HL-60 (cell line): ENCODE measurements around the gene ELAVL3.

Experiments used
- DNase-seq, 2 experiments: peaks; one replicate each; pipeline ENCODE4 v3.0.0-alpha.2; 2010 to 2020; ENCODE audit warnings: low read depth in 1 of 2, low spot score in 1 of 2
- H3K27ac ChIP-seq: fragments of 250-450 bp; sonication (Bioruptor Pico); replicated peaks from 2 replicates; pipeline ENCODE4 v1.5.1; 2020; ENCODE audit warnings: mild to moderate bottlenecking, moderate library complexity
- H3K27me3 ChIP-seq: fragments of 250-450 bp; sonication (Bioruptor Pico); 2 replicates; pipeline ENCODE4 v1.5.1; 2021; ENCODE audit warnings: mild to moderate bottlenecking, moderate library complexity; ENCODE audit not compliant: insufficient read depth, poor library complexity, severe bottlenecking
- H3K4me3 ChIP-seq: replicated peaks from 2 replicates; pipeline ENCODE4 v1.5.1; 2011; ENCODE audit warnings: mild to moderate bottlenecking, control low read depth, low read length; ENCODE audit not compliant: insufficient read depth
- CTCF ChIP-seq: IDR thresholded peaks from one replicate; pipeline ENCODE4 v1.5.1; 2011; ENCODE audit warnings: low read length, control low read depth, inconsistent platforms; ENCODE audit not compliant: insufficient read depth
- GABPA ChIP-seq: IDR thresholded peaks from 2 replicates; pipeline ENCODE4 v1.6.1; 2012; ENCODE audit warnings: low read depth
- POLR2AphosphoS5 ChIP-seq: IDR thresholded peaks from 2 replicates; pipeline ENCODE4 v1.6.1; 2012; ENCODE audit warnings: low read depth
- SPI1 ChIP-seq: IDR thresholded peaks from 2 replicates; pipeline ENCODE4 v1.6.1; 2012; ENCODE audit warnings: low read depth, mild to moderate bottlenecking, borderline replicate concordance
- microRNA-seq: library from miRNA; unstranded; fragments of <30 nt; microRNA quantifications from one replicate; pipeline ENCODE4, GENCODE V29; 2018
- TF ChIP-seq, protein P1 (sequence below): IDR thresholded peaks from 2 replicates; pipeline ENCODE4 v1.6.1; 2012; ENCODE audit warnings: low read depth; ENCODE audit not compliant: insufficient replicate concordance

ELAVL3 gene

DNA sequence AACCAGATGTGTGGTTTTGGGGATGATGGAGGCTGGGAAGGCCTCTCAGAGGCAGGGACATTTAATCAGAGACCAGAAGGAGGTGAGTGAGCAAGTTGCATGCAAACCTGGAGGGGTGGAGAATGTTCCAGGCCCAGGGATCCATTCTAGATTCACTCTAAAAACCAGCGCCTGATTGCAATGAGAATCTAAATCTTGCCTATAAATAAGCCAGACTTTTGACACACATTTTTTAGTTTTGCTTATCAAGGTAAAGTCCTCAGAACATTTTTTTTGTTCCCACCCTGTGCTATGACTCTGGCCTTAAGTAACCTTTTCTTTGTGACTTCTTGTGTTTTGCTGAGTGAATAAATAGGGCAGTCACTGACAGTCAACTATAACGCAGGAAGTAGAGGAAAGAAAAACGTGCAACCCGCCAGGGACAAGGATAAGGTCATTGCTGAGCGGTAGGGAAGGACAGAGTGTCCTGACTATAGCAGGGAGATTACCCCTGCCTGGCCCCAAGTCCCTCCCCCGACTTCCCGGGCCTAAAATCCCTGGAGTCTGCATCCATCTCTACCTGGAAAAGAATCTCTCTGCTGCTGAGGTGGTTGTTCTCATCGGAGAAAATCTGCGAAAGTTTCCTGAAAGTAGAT, 76.1 kb downstream of the ELAVL3 start:
- no peak overlapping the region for H3K27ac ChIP-seq
- H3K4me3 ChIP-seq: no peak overlapping the region
- H3K27me3 ChIP-seq: no peaks in the 10 kb centered on the region
- TF ChIP-seq GABPA: no peak
- no peak for TF ChIP-seq POLR2AphosphoS5
- TF ChIP-seq, protein P1, sequence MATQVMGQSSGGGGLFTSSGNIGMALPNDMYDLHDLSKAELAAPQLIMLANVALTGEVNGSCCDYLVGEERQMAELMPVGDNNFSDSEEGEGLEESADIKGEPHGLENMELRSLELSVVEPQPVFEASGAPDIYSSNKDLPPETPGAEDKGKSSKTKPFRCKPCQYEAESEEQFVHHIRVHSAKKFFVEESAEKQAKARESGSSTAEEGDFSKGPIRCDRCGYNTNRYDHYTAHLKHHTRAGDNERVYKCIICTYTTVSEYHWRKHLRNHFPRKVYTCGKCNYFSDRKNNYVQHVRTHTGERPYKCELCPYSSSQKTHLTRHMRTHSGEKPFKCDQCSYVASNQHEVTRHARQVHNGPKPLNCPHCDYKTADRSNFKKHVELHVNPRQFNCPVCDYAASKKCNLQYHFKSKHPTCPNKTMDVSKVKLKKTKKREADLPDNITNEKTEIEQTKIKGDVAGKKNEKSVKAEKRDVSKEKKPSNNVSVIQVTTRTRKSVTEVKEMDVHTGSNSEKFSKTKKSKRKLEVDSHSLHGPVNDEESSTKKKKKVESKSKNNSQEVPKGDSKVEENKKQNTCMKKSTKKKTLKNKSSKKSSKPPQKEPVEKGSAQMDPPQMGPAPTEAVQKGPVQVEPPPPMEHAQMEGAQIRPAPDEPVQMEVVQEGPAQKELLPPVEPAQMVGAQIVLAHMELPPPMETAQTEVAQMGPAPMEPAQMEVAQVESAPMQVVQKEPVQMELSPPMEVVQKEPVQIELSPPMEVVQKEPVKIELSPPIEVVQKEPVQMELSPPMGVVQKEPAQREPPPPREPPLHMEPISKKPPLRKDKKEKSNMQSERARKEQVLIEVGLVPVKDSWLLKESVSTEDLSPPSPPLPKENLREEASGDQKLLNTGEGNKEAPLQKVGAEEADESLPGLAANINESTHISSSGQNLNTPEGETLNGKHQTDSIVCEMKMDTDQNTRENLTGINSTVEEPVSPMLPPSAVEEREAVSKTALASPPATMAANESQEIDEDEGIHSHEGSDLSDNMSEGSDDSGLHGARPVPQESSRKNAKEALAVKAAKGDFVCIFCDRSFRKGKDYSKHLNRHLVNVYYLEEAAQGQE: no peak
- no peak for TF ChIP-seq SPI1
- TF ChIP-seq CTCF: no peak
- no peak for DNase-seq

- TF ChIP-seq CTCF (no peak), SPI1 (no peak), POLR2AphosphoS5 (no peak), GABPA (no peak)
- TF ChIP-seq, protein P1: no peak
- Histone ChIP-seq H3K27me3 (no peaks in the 10 kb centered on the region), H3K4me3 (no peak overlapping the region), H3K27ac (no peak overlapping the region)
- no peak for DNase-seq
Observed at GRCh38 chr19:11401808-11402543, 78.9 kb downstream of the ELAVL3 start.

Small RNAs within 50 kb of the gene (microRNA-seq; reads per million reads assigned to microRNA genes)
- 22.6 reads per million, percentile 47 among the genes with 10 or more reads in this experiment for gene MIR7974
